ENCODE results near the gene SLC11A1. TPM values are rescaled to one million over a fixed set of nuclear protein-coding genes. Genes with fewer than 3 reads are reported as not detected.

SLC11A1 gene
- 0.22 TPM in 1 of 2 replicates, not detected in the other for total RNA-seq

- H3K4me3 ChIP-seq (ENCODE audit: low read depth, low read length): no peak within 1 kb of the TSS
- no peak for DNase-seq (ENCODE audit: low read depth)
- no peak for TF ChIP-seq CTCF (conservative IDR thresholded peaks at IDR 0.05; ENCODE audit: low read depth, low read length)
Observed at GRCh38 chr2:218381916-218382366, at the start of gene SLC11A1. Gene SLC11A1, plus strand, starts transcription at chr2:218382273. Its CDS starts 96 bp downstream, at chr2:218382369.

- no peak for DNase-seq (ENCODE audit: low read depth)
- H3K4me3 ChIP-seq (ENCODE audit: low read depth, low read length): no peak overlapping the region
- no peak for TF ChIP-seq CTCF (conservative IDR thresholded peaks at IDR 0.05; ENCODE audit: low read depth, low read length)
Observed at GRCh38 chr2:218332288-218332687, 49.8 kb upstream of the SLC11A1 start.

GRCh38 chr2:218332920-218333645 is 49.0 kb upstream of the SLC11A1 start:
- no peak for DNase-seq (ENCODE audit: low read depth)
- TF ChIP-seq CTCF (conservative IDR thresholded peaks at IDR 0.05; ENCODE audit: low read depth, low read length): no peak

GRCh38 chr2:218334531-218334930 is 47.5 kb upstream of the SLC11A1 start:
- H3K4me3 ChIP-seq (ENCODE audit: low read depth, low read length): no peak overlapping the region
- no peak for DNase-seq (ENCODE audit: low read depth)
- no peak for TF ChIP-seq CTCF (conservative IDR thresholded peaks at IDR 0.05; ENCODE audit: low read depth, low read length)

More at GRCh38 chr2:218332920-218333645, 49.0 kb upstream of the SLC11A1 start:
- no peak overlapping the region for H3K4me3 ChIP-seq (ENCODE audit: low read depth, low read length)

GRCh38 chr2:218340656-218341055 is 41.4 kb upstream of the SLC11A1 start:
- DNase-seq (ENCODE audit: low read depth): no peak
- no peak for TF ChIP-seq CTCF (conservative IDR thresholded peaks at IDR 0.05; ENCODE audit: low read depth, low read length)
- H3K4me3 ChIP-seq (ENCODE audit: low read depth, low read length): no peak overlapping the region

GRCh38 chr2:218341381-218341780 is 40.7 kb upstream of the SLC11A1 start:
- no peak for TF ChIP-seq CTCF (conservative IDR thresholded peaks at IDR 0.05; ENCODE audit: low read depth, low read length)
- DNase-seq (ENCODE audit: low read depth): no peak

GRCh38 chr2:218342837-218343236 is 39.2 kb upstream of the SLC11A1 start:
- TF ChIP-seq CTCF (conservative IDR thresholded peaks at IDR 0.05; ENCODE audit: low read depth, low read length): no peak
- no peak for DNase-seq (ENCODE audit: low read depth)
- no peak overlapping the region for H3K4me3 ChIP-seq (ENCODE audit: low read depth, low read length)

More at GRCh38 chr2:218341381-218341780, 40.7 kb upstream of the SLC11A1 start:
- no peak overlapping the region for H3K4me3 ChIP-seq (ENCODE audit: low read depth, low read length)
